Measurements from ENCODE around the gene RUSC2. TPM values are rescaled to one million over a fixed set of nuclear protein-coding genes. Genes with fewer than 3 reads are reported as not detected.
"Not testable (repeated sequence)": the region's sequence is repeated elsewhere in the genome, so short reads cannot be mapped to it uniquely, and the experiment has no call there.

RUSC2 gene
- total RNA-seq, 2 donors from 2014 or later, result 32.2 to 43.0 TPM

DNA sequence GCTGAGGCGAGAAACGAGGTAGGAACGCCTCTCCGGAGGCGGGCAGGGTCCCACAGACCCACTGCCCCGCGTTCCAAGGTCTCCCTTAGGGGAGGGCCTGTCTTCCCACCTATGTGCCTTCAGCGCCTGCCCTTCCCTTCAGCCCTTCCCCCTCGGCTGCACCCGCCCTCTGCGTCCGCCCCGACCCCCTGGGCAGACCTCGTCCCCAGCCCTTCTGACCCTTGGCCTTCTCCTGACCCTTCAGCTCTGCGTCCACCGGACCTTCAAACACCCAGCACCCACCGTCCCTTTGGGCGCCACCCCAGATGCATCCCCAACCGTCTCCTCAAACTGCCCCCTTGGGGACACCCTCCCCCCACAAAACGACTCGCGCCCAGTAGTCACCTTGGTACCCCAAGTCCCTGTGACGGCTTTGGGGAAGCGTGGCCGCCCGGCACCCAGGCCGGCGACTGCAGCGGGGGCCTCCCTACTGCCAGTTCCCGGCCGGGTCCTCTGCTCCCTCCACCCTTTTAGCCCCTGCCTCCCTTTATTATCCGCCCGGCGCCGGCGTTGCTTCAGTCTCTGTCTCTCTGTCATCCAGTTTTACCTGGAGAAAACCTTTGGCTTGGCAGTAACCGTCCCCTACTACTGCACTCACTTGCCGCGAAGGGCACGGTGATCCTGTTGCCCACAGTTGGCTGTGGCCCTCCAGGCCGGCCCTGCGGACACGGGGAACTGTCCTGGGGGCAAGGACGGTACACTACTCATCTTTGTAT, 421 bp downstream of the RUSC2 start:
- DNase-seq (peak; percentile 39), ATAC-seq (peak; percentile 16 to 63)
- intact Hi-C loops (cut with DNase I), result loop anchor here in 1 of 2 donors (2.0 kb wide), 1 partner anchor 62 kb away; no protein-coding TSS in a partner anchor

GRCh38 chr9:35490910-35491465, 1.1 kb downstream of the RUSC2 start:
- ATAC-seq (peak in 1 of 2 donors; percentile 1), DNase-seq (no peak)
- intact Hi-C loops (cut with DNase I), result loop anchor here in 1 of 2 donors (2.0 kb wide), 1 partner anchor 62 kb away; no protein-coding TSS in a partner anchor

DNA sequence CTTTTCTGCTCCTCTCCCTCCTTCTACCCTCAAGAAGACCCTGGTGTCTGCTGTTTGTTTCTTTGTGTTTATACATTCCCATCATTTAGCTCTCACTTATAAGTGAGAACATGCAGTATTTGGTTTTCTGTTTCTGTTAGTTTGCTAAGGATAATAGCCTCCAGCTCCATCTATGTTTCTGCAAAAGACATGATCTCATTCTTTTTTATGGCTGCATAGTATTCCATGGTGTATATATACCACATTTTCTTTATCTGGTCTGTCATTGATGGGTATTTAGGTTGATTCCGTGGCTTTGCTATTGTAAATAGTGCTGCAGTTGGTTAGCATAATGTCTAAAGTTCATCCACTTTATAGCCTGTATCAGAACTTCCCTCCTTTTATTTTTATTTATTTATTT, 3.2 kb downstream of the RUSC2 start:
- intact Hi-C loops (cut with DNase I), result not testable (repeated sequence)

GRCh38 chr9:35495984-35496383, 6.1 kb downstream of the RUSC2 start:
- intact Hi-C loops (cut with DNase I), result no loop called here
- ATAC-seq, result no peak
- DNase-seq, result no peak

More for the DNA sequence above, 3.2 kb downstream of the RUSC2 start:
- DNase-seq, ATAC-seq: not testable (repeated sequence)

- intact Hi-C loops (cut with DNase I); DNase-seq: not testable (repeated sequence)
- peak in 1 of 2 donors; percentile 22 for ATAC-seq
These were observed 8.3 kb downstream of the RUSC2 start for GRCh38 chr9:35498245-35498644.

- DNase-seq, result no peak
- ATAC-seq, result no peak
- intact Hi-C loops (cut with DNase I), result no loop called here
These were observed 9.3 kb downstream of the RUSC2 start for GRCh38 chr9:35499029-35499700.

GRCh38 chr9:35499701-35500030, 9.8 kb downstream of the RUSC2 start:
- no peak for DNase-seq

DNA sequence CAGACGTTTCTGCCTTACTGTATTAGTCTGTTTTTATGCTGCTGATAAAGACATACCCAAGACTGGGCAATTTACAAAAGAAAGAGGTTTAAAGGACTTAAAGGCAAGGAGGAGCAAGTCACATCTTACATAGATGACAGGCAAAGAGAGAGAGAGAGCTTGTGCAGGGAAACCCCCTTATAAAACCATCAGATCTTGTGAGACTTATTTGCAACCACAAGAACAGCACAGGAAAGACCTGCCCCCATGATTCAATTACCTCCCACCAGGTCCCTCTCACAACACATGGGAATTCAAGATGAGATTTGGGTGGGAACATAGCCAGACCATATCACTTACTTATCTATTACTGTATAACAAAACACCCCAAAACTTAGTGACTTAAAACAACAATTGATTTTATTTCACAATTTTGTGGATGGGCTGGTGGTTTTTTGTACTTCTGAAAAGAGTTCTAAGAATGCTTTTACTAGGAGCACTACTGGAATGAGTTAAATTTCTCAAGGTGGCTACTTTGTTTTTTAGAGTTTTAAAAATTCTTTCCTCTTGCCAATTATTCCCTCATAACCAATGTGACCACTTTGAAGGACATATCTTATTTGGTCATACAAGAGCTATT, 10.3 kb downstream of the RUSC2 start:
- ATAC-seq, result no peak
- intact Hi-C loops (cut with DNase I), result no loop called here
- DNase-seq, result no peak

More at GRCh38 chr9:35499701-35500030, 9.8 kb downstream of the RUSC2 start:
- no peak for ATAC-seq
- intact Hi-C loops (cut with DNase I), result no loop called here

DNA sequence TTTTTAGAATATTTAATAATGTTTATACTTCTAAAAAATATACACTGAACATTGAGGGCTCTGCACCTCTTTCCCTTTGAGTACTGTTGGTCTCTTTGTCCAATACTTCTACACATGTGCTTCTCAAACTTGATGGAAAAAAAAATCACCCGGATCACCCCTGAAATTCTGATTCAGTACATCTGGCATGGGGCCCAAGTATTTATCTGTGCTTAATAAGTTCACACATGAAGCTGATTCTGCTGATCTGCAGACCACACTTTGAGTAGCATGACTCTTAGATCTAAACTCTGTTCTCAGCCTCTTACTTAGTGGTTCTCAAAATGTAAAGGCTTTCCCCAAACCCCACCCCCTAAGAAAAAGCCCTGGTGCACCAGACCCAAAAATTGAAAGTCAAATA, 12.0 kb downstream of the RUSC2 start:
- no peak for DNase-seq
- intact Hi-C loops (cut with DNase I), result no loop called here
- ATAC-seq, result no peak

- no peak for DNase-seq
- intact Hi-C loops (cut with DNase I), result no loop called here
- no peak for ATAC-seq
These were observed 16.4 kb downstream of the RUSC2 start for GRCh38 chr9:35506359-35506758.

DNA sequence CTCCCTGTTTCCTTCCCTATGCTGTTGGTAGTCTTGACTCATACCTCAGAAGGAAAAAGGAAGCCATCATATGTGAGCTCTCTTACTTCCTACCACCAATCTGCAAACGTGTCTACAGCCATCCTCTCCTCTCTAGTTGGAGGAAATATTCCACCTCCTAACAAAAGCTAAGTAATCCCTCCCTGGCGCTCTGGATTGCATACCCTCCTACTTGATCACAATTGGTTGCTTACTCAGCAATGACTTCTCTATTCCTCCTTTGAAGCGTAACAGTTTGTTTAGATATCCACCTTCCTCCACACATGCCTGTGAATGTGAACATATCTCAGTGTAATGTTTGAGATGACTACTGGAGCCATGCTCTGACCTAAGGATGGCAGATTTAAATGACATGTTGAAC, 18.2 kb downstream of the RUSC2 start:
- ATAC-seq (no peak), DNase-seq (no peak)
- intact Hi-C loops (cut with DNase I), result no loop called here

DNA sequence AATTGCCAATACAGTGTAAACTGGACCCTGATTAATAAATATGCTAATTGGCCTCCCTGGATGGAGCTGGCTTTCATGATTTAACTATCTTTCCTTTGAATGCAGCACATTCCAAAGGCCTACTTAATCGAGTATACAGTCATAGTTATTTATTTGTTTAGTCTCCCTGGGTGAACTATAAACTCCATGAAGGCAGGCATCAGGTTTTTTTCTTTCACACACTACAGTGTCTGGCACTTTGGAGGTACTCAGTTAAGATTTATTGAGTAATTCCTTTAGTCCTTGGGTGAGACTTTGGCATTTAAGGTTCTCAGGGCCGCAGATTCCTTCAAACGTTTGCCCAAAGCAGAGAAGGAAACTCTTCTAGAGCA, 20.5 kb downstream of the RUSC2 start:
- ATAC-seq (peak in 1 of 2 donors; percentile 8), DNase-seq (no peak)
- intact Hi-C loops (cut with DNase I), result no loop called here

DNA sequence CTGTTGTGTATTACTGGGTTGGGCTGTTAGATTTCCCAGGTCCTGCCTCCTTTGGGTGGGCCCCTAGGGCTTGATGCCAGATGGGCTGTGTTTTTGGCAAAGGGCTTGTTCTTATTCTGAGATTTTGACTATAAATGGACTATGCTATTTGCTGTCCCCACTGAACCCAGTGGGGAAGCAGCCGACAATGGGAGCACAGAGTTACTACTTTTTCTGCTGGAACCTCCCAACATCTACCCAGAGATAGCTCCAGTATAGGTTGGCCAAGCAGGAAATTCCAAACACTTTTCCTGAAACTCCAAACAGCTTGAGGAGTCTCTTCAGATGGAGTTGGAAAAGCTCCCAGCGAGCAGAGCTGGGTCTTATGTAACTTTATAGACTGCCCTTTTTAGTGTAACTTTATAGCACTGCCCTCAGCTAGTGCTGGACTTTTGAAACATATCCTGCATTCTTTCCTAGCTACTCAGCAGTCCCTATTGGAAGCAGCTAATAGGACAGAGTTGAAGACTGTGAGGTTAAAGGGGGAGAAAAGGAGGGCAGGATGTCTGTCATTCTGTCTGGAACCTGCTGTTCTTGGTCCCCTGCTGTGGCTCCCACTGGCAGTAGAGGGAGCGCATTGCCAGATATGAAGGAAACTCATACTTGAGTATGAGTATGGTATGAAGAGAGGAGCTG, 21.0 kb downstream of the RUSC2 start:
- DNase-seq (peak; percentile 85), ATAC-seq (peak; percentile 91 to 95)
- intact Hi-C loops (cut with DNase I), result no loop called here

- intact Hi-C loops (cut with DNase I), result no loop called here
- DNase-seq (no peak), ATAC-seq (no peak)
These were observed 21.5 kb downstream of the RUSC2 start for GRCh38 chr9:35511453-35511852.

GRCh38 chr9:35515766-35516165, 25.9 kb downstream of the RUSC2 start:
- intact Hi-C loops (cut with DNase I), result no loop called here
- ATAC-seq (no peak), DNase-seq (no peak)

DNA sequence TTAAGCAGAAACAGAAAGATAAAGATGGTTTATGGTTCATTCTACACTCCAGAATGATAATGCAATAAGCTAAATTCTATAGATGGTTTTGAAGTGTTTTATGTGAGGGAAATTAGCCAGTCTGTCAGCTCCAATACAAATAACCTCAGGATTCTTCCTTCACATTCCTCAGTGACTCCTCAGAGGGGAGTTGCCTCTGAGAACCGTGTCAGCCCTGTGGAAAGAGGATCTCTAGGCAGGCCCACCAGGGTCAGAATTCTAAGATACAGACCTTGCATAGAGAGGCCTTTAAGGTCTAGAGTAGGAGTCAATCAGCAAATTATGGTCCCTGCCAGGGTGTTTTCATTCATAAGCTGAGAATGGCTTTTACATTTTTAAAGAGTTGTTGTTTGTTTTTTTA, 26.6 kb downstream of the RUSC2 start:
- DNase-seq (no peak), ATAC-seq (peak in 1 of 2 donors; percentile 42)
- intact Hi-C loops (cut with DNase I), result no loop called here

DNA sequence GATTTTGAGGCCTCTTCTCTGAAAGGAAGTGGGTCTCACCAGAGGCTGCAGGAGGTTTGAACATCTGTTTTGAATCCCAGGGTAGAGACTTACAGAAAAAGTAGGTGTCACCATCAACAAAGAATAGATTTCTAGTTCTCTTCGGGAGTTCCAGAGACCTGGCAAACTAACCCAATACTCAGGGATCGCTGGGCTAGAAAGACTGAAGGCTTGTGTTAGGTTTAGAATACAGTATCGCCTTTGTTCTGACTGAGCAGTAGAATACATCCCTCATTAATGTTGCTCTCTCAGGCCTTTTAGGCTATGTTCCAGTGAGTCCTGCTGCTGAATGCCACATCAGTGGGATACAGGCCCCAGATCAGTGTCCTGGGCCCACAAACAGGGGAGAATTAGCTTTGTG, 27.2 kb downstream of the RUSC2 start:
- DNase-seq (no peak), ATAC-seq (peak in 1 of 2 donors; percentile 30)
- intact Hi-C loops (cut with DNase I), result no loop called here

GRCh38 chr9:35517552-35518224, 27.8 kb downstream of the RUSC2 start:
- DNase-seq, result no peak
- intact Hi-C loops (cut with DNase I), result no loop called here
- no peak for ATAC-seq
